A549 treated with DMSO at 1 μM for 4 hours (cell line): Measurements from ENCODE around the gene MKI67. TPM values are rescaled to one million over a fixed set of nuclear protein-coding genes. Genes with fewer than 3 reads are reported as not detected.

Experiments
- total RNA-seq: library from RNA; stranded (reverse); fragments of 200-300 nt; extraction: Qiagen RNA extraction; gene quantifications from 5 replicates; pipeline ENCODE4 v1.2.3, GENCODE V29; 2022; ENCODE audit warnings: low read depth

MKI67 gene, protein sequence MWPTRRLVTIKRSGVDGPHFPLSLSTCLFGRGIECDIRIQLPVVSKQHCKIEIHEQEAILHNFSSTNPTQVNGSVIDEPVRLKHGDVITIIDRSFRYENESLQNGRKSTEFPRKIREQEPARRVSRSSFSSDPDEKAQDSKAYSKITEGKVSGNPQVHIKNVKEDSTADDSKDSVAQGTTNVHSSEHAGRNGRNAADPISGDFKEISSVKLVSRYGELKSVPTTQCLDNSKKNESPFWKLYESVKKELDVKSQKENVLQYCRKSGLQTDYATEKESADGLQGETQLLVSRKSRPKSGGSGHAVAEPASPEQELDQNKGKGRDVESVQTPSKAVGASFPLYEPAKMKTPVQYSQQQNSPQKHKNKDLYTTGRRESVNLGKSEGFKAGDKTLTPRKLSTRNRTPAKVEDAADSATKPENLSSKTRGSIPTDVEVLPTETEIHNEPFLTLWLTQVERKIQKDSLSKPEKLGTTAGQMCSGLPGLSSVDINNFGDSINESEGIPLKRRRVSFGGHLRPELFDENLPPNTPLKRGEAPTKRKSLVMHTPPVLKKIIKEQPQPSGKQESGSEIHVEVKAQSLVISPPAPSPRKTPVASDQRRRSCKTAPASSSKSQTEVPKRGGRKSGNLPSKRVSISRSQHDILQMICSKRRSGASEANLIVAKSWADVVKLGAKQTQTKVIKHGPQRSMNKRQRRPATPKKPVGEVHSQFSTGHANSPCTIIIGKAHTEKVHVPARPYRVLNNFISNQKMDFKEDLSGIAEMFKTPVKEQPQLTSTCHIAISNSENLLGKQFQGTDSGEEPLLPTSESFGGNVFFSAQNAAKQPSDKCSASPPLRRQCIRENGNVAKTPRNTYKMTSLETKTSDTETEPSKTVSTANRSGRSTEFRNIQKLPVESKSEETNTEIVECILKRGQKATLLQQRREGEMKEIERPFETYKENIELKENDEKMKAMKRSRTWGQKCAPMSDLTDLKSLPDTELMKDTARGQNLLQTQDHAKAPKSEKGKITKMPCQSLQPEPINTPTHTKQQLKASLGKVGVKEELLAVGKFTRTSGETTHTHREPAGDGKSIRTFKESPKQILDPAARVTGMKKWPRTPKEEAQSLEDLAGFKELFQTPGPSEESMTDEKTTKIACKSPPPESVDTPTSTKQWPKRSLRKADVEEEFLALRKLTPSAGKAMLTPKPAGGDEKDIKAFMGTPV (N-terminal part only)
- 64.2 to 80.7 TPM (median 77.5 TPM) in 5 replicates for total RNA-seq

DNA sequence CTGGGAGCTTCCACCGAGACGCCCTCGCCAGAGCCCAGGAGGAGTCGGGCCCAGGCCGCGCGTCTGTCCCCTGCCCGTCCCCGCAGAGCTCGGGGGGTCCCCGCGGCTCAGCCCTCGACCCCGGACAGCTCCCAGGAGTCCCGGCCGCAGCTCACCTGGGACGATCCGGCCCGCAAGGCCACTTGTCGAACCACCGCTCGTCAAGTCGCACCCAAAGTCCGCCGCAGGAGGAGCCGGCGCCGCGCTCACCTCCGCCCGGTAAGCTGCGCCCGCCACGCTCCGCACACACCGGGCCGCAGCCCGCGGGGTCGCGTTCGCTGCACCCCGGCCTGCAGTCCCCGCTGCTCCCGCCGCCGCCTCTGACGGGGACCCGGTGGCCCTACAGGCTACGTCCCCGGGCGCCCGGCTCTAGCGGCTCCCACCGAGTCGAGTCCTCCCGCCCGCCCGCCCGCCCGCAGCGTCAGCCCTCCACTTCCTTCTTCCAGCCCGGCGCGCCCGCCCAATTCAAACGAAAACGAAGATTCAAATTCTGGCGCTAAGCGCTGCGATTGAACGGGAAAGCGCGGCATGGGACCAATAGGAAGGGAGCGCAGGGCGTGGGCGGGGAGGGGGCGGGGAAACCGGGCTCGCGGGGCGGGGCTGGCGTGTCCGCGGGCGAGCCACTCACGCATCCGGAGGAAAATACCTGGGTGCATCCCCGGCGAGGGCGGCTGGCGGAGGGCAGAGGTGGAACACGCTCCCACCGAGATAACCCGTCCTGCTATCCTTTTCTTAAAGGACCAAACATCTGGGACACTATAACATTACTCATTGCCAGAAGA is at the start of gene MKI67:
Gene MKI67 (minus strand): TSS at position 480 of the 821 bp plus-strand sequence. CDS start 756 bp downstream, outside the sequence.

Other genes with a start within 250 kb of the MKI67 start
- not detected in 5 replicates for gene CLRN3, start 233.5 kb downstream of the MKI67 start, total RNA-seq
- gene PTPRE, start 219.3 kb downstream of the MKI67 start, total RNA-seq = 2.1 to 4.0 TPM (median 3.7 TPM) in 5 replicates